Keratinocyte (primary cell): ENCODE measurements around the gene RTBDN. TPM values are rescaled to one million over a fixed set of nuclear protein-coding genes. Genes with fewer than 3 reads are reported as not detected.

Experiments used
- DNase-seq: peaks from one replicate; pipeline ENCODE4 v3.0.0-alpha.2; 2011; ENCODE audit warnings: low read depth, missing footprints, low spot score
- FAIRE-seq: peaks from 2 replicates; lab custom pipeline; 2011; peaks lifted over from hg19 to GRCh38; lab: Jason Lieb, UNC
- H2AFZ ChIP-seq: 2 replicates; pipeline ENCODE4 v1.6.0; 2012; ENCODE audit warnings: low read length, control low read depth, inconsistent platforms; ENCODE audit not compliant: control insufficient read depth
- H3K27ac ChIP-seq: 2 replicates; pipeline ENCODE4 v1.5.1; 2011; ENCODE audit warnings: low read length; ENCODE audit not compliant: control insufficient read depth, insufficient read depth
- H3K27me3 ChIP-seq: 3 replicates; pipeline ENCODE4 v1.6.0; 2011; ENCODE audit warnings: low read length; ENCODE audit not compliant: control insufficient read depth, insufficient read depth; ENCODE audit errors: extremely low read depth
- H3K36me3 ChIP-seq, 2 experiments: 2 replicates in 1 of 2; 3 replicates in 1 of 2; pipeline ENCODE4 v1.5.1; 2011; ENCODE audit warnings: low read length in 2 of 2, mild to moderate bottlenecking in 1 of 2; ENCODE audit not compliant: control insufficient read depth in 2 of 2, insufficient read depth in 2 of 2; ENCODE audit errors: extremely low read depth in 1 of 2
- H3K4me1 ChIP-seq: 3 replicates; pipeline ENCODE4 v1.5.1; 2011; ENCODE audit warnings: low read length; ENCODE audit not compliant: control insufficient read depth, insufficient read depth; ENCODE audit errors: extremely low read depth
- H3K4me2 ChIP-seq: 3 replicates; pipeline ENCODE4 v1.6.0; 2011; ENCODE audit warnings: low read depth, low read length; ENCODE audit not compliant: control insufficient read depth, insufficient read depth; ENCODE audit errors: extremely low read depth
- H3K4me3 ChIP-seq, 3 experiments: fragments of 200-600 bp in 1 of 3; sonication (generic) in 1 of 3; 2 replicates in 2 of 3; 3 replicates in 1 of 3; pipeline ENCODE4 v1.5.1; 2011 to 2016; ENCODE audit warnings: low read length in 3 of 3, mild to moderate bottlenecking in 3 of 3, control low read depth in 2 of 3, inconsistent platforms in 1 of 3, low read depth in 1 of 3, mixed read lengths in 1 of 3, mixed run types in 1 of 3, moderate library complexity in 1 of 3; ENCODE audit not compliant: control insufficient read depth in 2 of 3, insufficient read depth in 2 of 3; ENCODE audit errors: extremely low read depth in 1 of 3
- H3K79me2 ChIP-seq: 2 replicates; pipeline ENCODE4 v1.6.0; 2012; ENCODE audit warnings: low read length; ENCODE audit not compliant: control insufficient read depth, insufficient read depth
- H3K9ac ChIP-seq: 3 replicates; pipeline ENCODE4 v1.6.0; 2011; ENCODE audit warnings: low read length; ENCODE audit not compliant: control insufficient read depth, insufficient read depth; ENCODE audit errors: extremely low read depth
- H3K9me1 ChIP-seq: 3 replicates; pipeline ENCODE4 v1.6.0; 2011; ENCODE audit warnings: low read length; ENCODE audit not compliant: control insufficient read depth, insufficient read depth; ENCODE audit errors: extremely low read depth
- H3K9me3 ChIP-seq: 2 replicates; pipeline ENCODE4 v1.5.1; 2012; ENCODE audit warnings: low read depth, low read length; ENCODE audit not compliant: control insufficient read depth
- H4K20me1 ChIP-seq: 3 replicates; pipeline ENCODE4 v1.6.0; 2011; ENCODE audit warnings: low read length; ENCODE audit not compliant: control insufficient read depth, insufficient read depth; ENCODE audit errors: extremely low read depth
- EZH2 ChIP-seq: IDR thresholded peaks from one replicate; pipeline ENCODE4 v1.6.1; 2012; ENCODE audit warnings: inconsistent platforms, mild to moderate bottlenecking, low read length, moderate library complexity
- dilution Hi-C: fragments of 300-500 bp; cut with MboI; formaldehyde crosslinking; loops from one replicate; pipeline ENCODE4 v1.7.0; 2020; ENCODE audit warnings: low sequenced_read_pairs; ENCODE audit not compliant: extremely low pct_ligation_motif_present
- polyA plus RNA-seq, 5 experiments: library from polyadenylated mRNA; depleted of rRNA in 3 of 5; stranded (reverse) in 3 of 5; stranded (forward) in 1 of 5; unstranded in 1 of 5; fragments of >200 nt; gene quantifications; 1 replicate in 1 of 5; 2 replicates in 3 of 5; 3 replicates in 1 of 5; pipeline versions ENCODE4 v1.2.1 to v1.2.3, GENCODE V29; 2011 to 2012; ENCODE audit warnings: missing spikeins in 2 of 5, low read depth in 1 of 5, low replicate concordance in 1 of 5
- TF ChIP-seq, protein P1 (sequence below), 3 experiments: IDR thresholded peaks in 1 of 3; conservative IDR thresholded peaks in 1 of 3; optimal IDR thresholded peaks in 1 of 3; 2 replicates in 2 of 3; 3 replicates in 1 of 3; pipeline versions ENCODE3 to v1.5.1; 2011; ENCODE audit warnings: low read length in 3 of 3, mild to moderate bottlenecking in 3 of 3, moderate library complexity in 2 of 3, control low read depth in 1 of 3, inconsistent platforms in 1 of 3; ENCODE audit not compliant: insufficient read depth in 2 of 3; ENCODE audit errors: extremely low read depth in 1 of 3

The RTBDN gene
- polyA plus RNA-seq, 1 donor (not counting 4 experiments of a cell fraction or from before 2014, with no cell fraction given): not detected

GRCh38 chr19:12789098-12789903, 45.1 kb downstream of the RTBDN start:
- Histone ChIP-seq H4K20me1 (peaks cover 11% of the 10 kb centered on the region), H3K27me3 (no peaks in the 10 kb centered on the region), H3K9me1 (no peaks in the 10 kb centered on the region), H3K9me3 (no peaks in the 10 kb centered on the region), H3K4me3 (peak overlapping the region; percentile 48 to 73 (median 49)), H3K4me2 (peak overlapping the region; percentile 99), H3K9ac (peak overlapping the region; percentile 97), H2AFZ (peak overlapping the region; percentile 46), H3K79me2 (peaks cover 19% of the 10 kb centered on the region), H3K27ac (peak overlapping the region; percentile 98), H3K36me3 (no peaks in the 10 kb centered on the region), H3K4me1 (peaks cover 55% of the 10 kb centered on the region)
- FAIRE-seq: no peak
- dilution Hi-C loops: no loop called here
- no peak for TF ChIP-seq EZH2
- TF ChIP-seq, protein P1, sequence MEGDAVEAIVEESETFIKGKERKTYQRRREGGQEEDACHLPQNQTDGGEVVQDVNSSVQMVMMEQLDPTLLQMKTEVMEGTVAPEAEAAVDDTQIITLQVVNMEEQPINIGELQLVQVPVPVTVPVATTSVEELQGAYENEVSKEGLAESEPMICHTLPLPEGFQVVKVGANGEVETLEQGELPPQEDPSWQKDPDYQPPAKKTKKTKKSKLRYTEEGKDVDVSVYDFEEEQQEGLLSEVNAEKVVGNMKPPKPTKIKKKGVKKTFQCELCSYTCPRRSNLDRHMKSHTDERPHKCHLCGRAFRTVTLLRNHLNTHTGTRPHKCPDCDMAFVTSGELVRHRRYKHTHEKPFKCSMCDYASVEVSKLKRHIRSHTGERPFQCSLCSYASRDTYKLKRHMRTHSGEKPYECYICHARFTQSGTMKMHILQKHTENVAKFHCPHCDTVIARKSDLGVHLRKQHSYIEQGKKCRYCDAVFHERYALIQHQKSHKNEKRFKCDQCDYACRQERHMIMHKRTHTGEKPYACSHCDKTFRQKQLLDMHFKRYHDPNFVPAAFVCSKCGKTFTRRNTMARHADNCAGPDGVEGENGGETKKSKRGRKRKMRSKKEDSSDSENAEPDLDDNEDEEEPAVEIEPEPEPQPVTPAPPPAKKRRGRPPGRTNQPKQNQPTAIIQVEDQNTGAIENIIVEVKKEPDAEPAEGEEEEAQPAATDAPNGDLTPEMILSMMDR (optimal IDR thresholded peaks at IDR 0.05 in 1 of 3, IDR thresholded peaks at IDR 0.05 in 1 of 3, conservative IDR thresholded peaks at IDR 0.05 in 1 of 3; ENCODE audit: extremely low read depth in 1 of 3, insufficient read depth in 2 of 3, low read length in 3 of 3): no peak
- DNase-seq: no peak

- no peaks in the 10 kb centered on the region for H3K9me1 ChIP-seq
- dilution Hi-C loops: no loop called here
- H3K36me3 ChIP-seq: no peaks in the 10 kb centered on the region
- H3K79me2 ChIP-seq: peaks cover 19% of the 10 kb centered on the region
- H3K9me3 ChIP-seq: no peaks in the 10 kb centered on the region
- peak overlapping the region; percentile 98 for H3K27ac ChIP-seq
- no peak for DNase-seq
- no peak for FAIRE-seq
- H3K9ac ChIP-seq: peak overlapping the region; percentile 97
- peak overlapping the region; percentile 99 for H3K4me2 ChIP-seq
- H3K4me3 ChIP-seq: peak overlapping the region in 2 of 3 experiments; percentile 48 to 49
- TF ChIP-seq, protein P1 (optimal IDR thresholded peaks at IDR 0.05 in 1 of 3, IDR thresholded peaks at IDR 0.05 in 1 of 3, conservative IDR thresholded peaks at IDR 0.05 in 1 of 3; ENCODE audit: extremely low read depth in 1 of 3, insufficient read depth in 2 of 3, low read length in 3 of 3): peak in 1 of 3 experiments; percentile 19
- no peak for TF ChIP-seq EZH2
- H2AFZ ChIP-seq: peak overlapping the region; percentile 46
- no peaks in the 10 kb centered on the region for H3K27me3 ChIP-seq
- peaks cover 11% of the 10 kb centered on the region for H4K20me1 ChIP-seq
- H3K4me1 ChIP-seq: peaks cover 58% of the 10 kb centered on the region
These were observed 45.7 kb downstream of the RTBDN start for GRCh38 chr19:12788682-12789097.
